GM19099 (cell line): ENCODE measurements around the gene USP20.
A peak's percentile ranks its signal among the peaks of the same experiment; 100 is the strongest.

Experiments
- POLR2A ChIP-seq: IDR thresholded peaks from 3 replicates; pipeline ENCODE4 v1.6.1; 2011; ENCODE audit warnings: low read depth; ENCODE audit not compliant: insufficient read length; ENCODE audit errors: extremely low read depth

Gene USP20

GRCh38 chr9:129929496-129930125 is 94.4 kb downstream of the USP20 start:
- TF ChIP-seq POLR2A: peak; percentile 9

DNA sequence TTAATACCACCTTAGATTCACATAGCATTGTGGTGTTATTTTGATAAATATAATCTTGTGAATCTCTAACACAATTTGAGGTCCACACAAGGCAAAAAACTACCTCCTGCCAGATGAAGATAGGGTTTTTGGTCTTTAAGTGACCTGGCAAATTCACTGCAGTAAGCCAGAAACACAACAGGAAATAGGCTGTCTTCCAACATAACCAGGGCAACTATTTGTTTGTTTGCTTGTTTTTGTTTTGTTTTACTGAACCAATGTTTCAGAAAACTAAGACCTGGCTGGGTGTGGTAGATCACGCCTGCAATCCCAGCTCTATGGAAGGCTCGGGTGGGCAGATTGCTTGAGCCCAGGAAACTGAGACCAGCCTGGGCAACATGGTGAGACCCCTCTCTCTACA is 95.5 kb downstream of the USP20 start:
- no peak for TF ChIP-seq POLR2A
